CMK (cell line): Measurements from ENCODE around the gene HOXA9.

Source experiments
- DNase-seq: peaks from one replicate; pipeline ENCODE4 v3.0.0-alpha.2; 2010; ENCODE audit warnings: low read depth

The HOXA9 gene

GRCh38 chr7:27176524-27176845 is 11.1 kb upstream of the HOXA9 start:
- DNase-seq: no peak

GRCh38 chr7:27175626-27176523 is 10.5 kb upstream of the HOXA9 start:
- no peak for DNase-seq

GRCh38 chr7:27174874-27175625 is 9.7 kb upstream of the HOXA9 start:
- no peak for DNase-seq

- DNase-seq: no peak
Measured at GRCh38 chr7:27173956-27174873, 8.9 kb upstream of the HOXA9 start, which contains the start of gene HOXA10. TSS of gene HOXA10 (minus strand) at chr7:27174320. CDS start at chr7:27174306, 14 bp downstream.

GRCh38 chr7:27173511-27173955 is 8.2 kb upstream of the HOXA9 start:
- no peak for DNase-seq

GRCh38 chr7:27172823-27173510 is 7.6 kb upstream of the HOXA9 start:
- no peak for DNase-seq

- no peak for DNase-seq
Measured at GRCh38 chr7:27172315-27172774, 7.0 kb upstream of the HOXA9 start.

GRCh38 chr7:27171637-27172314 is 6.4 kb upstream of the HOXA9 start:
- no peak for DNase-seq

- DNase-seq: no peak
Measured at GRCh38 chr7:27171325-27171636, 5.9 kb upstream of the HOXA9 start.

GRCh38 chr7:27170426-27171324 is 5.3 kb upstream of the HOXA9 start:
- no peak for DNase-seq

GRCh38 chr7:27169658-27170425 is 4.5 kb upstream of the HOXA9 start:
- no peak for DNase-seq

GRCh38 chr7:27168265-27168947 is 3.1 kb upstream of the HOXA9 start:
- no peak for DNase-seq

- no peak for DNase-seq
Measured at GRCh38 chr7:27167916-27168264, 2.6 kb upstream of the HOXA9 start.

GRCh38 chr7:27166531-27167505 is 1.5 kb upstream of the HOXA9 start:
- no peak for DNase-seq

GRCh38 chr7:27165996-27166530 is 726 bp upstream of the HOXA9 start:
- no peak for DNase-seq

- DNase-seq: no peak
Measured at GRCh38 chr7:27164367-27165088, 809 bp downstream of the HOXA9 start.

- no peak for DNase-seq
Measured at GRCh38 chr7:27164045-27164366, 1.3 kb downstream of the HOXA9 start.
